Stimulated activated CD4-positive, alpha-beta T cell treated with anti-CD3 and anti-CD28 coated beads, Interleukin-12 subunit alpha, Interleukin-12 subunit beta, amount 100 ng/mL, for 48 hours (primary cell): ENCODE data around the gene HEBP2.
A peak's percentile ranks its signal among the peaks of the same experiment; 100 is the strongest.
"Not testable (repeated sequence)": the region's sequence is repeated elsewhere in the genome, so short reads cannot be mapped to it uniquely, and the experiment has no call there.

Experiments
- DNase-seq, 3 donors: peaks; one replicate each; pipeline ENCODE4 v3.0.0-alpha.2; 2020; ENCODE audit warnings: low read depth in 2 of 3, low spot score in 1 of 3

HEBP2 gene

DNA sequence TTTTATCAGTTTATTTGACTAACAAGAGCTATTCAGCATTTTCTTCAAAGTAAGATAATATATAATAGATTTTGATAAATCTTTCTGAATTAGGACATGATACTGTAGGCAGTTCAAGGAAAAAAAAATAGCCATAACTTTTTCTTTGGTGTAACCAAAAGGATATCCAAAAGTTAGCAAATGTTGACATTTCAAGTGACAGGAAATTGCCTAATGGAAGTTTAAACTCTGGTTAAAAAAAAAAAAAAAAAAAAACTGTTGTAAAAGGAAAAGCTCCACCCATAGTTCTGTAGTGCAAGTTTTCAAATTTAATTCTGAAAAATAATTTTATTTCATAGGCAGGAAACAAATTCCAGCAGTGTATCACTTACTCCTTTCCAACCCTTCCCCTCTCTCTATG lies 18.8 kb downstream of the HEBP2 start:
- DNase-seq, result no peak

DNA sequence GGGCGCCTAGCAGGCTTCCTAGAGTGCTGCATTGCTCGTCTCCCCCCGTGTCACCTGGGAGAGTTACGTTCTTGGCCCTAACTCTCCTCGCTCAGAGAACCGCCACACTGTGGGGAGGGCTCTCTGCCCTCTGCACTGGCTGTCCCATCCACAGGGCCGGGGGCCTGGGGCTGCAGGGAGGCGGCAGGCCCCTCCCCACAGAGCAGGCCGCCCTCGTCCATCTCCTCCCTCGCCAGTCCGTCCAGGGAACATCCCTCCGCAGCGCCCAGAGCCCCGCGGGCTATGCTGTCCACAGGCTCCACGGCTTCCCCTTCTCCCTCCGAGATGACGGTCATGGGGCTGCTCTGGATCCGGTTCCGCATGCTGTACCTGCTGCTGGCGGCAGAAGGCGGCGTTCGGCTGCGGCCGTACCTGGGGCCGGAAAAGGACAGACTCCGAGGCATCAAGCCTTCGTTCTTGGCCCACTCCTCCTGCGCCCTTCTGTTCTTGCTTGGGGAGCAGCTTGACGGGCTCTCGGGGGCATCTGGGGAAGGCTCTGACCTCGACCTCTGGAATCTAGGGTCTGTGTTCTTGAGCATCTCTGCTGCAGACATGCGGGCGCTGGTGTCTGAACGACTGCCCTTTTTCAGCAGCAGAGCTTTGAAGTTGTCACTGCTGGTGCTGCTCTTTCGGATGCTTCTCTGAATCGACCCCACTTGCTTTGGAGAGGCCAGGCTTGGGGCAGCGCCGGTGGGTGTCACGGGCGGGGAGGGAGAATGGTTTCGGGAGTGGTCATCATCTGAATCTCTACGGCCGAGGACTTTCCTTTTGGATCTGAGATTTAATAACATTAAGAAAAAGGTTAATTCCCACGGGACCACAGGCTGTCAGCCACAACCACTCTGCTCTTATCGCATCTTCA lies 20.2 kb downstream of the HEBP2 start:
- no peak for DNase-seq

DNA sequence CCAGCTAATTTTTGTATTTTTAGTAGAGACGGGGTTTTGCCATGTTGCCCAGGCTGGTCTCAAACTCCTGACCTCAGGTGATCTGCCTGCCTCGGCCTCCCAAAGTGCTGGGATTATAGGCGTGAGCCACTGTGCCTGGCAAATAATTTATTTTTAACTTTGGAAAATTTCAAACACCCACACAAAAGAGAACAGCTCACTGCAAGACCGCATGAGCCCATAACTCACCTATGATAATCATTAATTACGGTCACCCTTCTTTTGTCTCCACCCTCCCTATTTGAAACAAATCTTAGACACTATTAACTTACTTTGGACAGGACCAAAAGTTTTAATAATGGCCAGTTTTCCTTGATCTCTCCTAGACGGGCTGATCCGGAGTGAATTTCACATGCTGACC lies 21.2 kb downstream of the HEBP2 start:
- not testable (repeated sequence) for DNase-seq

DNA sequence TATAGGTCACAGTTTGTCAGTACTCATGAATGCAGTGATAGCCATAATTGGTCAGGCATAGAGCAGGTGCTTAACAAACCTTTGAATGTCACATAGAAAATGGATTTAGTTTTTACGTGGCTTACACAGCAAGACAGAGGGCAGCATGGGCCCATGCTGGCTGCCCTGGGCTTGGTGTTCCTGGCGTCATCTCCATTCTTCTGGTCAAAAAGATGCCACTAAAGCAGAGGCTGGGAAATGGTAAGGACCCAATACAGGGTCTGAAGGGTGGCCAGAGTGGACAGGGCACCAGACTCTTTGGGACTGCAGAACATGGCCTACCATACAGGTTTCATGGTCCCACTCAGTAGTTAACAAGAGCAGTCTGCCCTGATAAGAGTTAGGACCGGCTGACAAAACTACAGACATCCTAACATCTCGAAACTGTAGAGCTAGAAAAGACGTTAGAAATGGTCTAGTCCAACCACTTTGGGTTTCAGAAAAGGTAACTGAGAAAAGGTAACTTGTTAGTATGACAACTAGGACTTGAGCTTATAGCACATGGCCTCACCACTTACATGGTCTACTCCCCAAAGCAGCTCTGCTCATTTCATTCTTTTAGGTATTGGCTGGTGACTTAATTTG lies 22.6 kb downstream of the HEBP2 start:
- no peak for DNase-seq

DNA sequence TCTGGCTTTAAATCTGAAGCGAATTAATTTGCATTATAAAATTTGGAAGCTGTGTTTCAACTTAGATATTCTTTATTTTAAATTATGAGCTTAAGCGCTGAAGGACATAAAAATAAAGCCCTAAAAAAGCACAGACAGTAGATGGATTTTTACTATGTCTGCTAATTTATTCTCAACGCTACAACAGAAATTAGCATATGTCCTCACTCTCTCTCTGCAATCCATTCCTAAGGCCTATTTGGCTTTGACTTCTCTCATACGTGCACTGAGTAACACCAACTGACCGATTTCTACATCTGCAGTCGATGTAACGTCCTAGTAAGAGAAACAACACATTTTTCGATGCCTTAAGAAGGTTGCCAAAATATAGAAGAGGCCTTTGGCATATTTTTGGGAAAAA lies 23.7 kb downstream of the HEBP2 start:
- no peak for DNase-seq

DNA sequence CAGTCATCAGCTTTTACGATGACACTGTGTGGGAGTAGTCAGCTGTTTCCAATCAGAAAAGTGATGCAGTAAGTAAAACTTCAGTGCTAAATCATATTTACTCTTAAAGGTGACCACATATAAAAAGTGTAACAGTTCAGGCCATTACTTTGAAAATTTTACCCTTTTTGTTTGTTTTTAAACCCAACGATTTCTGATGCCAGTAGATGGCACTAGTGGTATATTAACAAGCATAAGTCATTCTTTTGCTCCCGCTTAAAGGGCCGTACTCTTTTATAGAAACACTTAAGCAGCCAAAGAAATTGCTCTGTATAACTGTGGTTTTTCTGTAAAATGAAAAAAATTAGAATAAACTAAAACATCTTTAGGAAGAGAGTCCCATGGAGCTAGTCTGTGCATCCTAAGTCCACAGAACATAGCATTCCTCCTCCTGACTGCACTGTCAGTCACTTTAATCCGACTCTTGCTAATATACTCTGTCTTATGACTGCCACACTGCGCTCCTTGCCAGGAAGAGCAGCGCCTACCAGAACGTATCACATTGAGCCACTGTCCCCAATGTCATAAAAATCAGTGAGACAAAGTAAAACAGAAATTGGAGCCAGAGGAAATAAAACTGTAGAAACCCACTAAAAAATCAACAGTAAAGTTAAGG lies 25.0 kb downstream of the HEBP2 start:
- DNase-seq, result peak in 1 of 3 donors; percentile 40

DNA sequence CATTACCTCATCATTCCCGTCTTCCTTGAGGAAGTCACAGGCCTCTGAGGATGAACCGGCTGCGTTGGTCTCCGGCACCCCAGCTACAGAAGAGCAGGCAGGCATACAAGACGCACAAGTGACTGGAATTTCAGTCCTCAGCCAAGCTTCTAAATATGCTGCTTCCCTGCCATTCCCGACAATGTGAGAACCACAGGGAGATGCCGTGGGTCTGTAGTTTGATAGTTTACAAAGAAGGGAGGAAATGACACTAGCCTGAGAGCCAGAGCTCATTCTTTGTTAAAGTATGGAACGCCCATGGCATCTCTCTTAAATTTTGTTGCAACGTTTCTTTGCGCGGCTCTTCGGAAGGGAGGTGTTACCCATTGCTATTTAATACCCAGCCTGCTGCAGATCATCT lies 25.7 kb downstream of the HEBP2 start:
- no peak for DNase-seq

DNA sequence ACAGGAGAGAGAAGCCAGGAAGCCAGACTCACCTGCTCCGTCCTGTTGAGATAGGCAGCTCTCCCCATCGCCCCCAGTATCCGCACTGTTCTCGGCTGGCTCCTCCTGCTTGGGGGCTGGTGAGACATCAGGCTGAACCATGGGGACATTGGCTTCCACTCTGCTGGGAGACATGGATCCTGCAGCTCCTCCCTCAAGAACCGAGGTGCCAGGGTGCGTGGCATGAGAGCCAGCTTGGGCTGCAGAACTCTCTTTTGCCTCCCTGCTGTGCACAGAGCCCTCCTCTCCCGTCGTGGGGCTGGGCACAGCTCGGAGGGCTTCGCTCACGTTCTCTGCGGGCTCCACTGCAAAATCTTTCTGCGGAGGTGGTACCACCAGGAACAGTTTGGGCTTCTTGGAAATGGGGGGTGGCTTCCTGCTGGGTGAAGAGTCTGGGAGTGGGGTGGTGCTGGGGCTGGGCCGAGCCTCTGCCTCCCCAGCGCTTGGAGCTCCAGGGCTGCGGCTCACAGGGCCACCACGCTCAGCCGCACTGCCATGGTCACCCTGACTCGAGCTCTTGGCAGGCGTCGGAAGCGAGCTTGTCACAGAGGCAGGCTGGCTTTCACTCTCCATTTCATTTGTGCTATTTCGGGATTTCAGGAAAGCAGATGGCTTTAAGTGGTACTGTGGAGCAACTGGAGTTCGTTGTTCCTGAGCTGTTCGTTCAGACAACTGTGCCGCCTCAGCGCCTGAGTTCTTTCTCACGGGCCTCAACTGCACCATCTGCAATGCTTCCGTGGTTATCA lies 26.5 kb downstream of the HEBP2 start:
- DNase-seq, result no peak

DNA sequence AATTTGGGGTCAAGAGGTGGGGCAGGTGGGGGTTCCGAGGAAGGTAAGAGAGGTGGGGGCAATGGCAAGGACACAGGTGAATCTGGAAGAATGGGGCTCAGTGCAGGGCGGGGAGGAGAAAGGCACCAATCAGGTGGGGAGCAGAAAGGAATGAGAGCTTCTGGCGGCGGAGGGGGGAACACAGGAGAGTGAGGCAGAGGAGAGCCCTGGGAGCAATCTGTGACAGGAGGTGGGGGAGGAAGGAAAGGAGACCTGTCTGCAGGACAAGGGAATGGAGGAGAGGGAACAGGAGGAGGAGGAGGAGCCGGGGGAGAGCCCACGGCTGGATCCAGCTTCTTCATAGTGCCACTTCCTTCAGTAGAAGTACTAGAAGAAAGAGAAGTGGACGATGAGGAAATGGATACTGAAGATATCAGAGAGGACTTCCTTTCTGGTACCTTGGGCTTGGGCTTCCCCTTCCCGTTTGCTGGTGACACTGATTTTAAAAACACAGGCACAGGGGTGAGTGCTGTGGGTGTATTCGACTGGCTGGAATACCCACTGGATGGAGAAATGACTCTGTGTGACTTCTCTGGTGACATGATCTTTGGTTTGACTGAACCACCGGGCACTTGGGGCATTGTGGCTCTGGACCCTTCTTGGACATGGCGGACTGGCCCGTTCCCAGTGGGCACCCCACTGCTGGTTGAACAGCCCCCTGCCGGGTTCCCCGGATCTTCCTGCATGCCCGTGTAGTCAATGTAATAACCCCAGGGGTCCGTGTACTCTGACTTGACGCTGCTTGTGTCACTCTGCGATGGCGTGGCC lies 27.4 kb downstream of the HEBP2 start:
- no peak for DNase-seq

DNA sequence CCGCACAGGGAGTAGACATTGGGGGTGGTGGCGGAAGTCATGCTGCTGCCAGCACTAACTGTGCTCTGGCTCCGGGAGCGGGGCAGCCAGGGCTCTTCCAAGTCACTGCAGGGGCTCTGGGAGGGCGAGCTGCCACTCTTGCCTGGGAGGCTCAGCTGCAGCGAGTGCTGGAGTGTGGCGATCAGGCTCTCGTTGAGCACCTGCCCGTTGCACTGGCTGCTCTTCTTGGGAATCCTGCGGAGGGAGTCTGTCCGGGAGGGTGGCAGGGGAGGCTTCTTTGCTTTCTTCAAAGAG lies 28.0 kb downstream of the HEBP2 start:
- no peak for DNase-seq

DNA sequence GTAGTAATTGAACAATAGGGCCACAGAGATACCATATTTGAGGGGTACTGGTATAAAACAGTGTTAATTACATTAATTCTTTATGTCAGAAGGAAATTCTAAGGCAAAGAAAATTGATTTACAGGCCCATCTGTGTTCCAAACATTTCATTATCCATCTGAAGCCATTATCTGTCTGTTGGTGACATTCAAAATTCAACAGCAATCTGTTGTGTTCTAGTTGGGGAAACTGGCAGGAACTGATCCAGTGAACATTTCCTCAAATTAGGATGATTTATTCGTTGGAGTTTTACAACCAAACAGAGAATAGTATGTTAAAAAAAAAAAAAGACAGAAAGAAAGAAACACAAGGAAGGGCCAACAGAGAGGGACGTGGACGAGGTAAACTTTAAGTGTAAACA lies 30.1 kb downstream of the HEBP2 start:
- DNase-seq, result no peak

DNA sequence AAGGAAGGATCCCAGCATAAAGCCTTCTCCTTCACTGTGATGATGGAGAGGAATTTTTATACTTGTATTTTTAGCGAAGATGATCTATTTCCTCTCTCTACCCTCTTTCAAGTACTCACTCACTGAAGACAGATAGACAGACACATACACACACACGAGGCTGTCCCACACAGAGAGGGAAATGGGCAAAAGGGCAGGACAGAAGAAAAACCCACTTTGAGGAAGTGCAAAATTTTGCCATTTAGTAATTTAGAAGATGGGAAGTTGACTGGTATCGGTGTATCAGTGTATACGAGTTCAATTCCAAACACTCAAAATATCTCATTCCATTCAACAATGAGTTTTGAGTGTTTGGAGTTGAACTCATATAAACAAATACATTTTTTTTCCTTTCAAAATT lies 30.9 kb downstream of the HEBP2 start:
- DNase-seq, result no peak

DNA sequence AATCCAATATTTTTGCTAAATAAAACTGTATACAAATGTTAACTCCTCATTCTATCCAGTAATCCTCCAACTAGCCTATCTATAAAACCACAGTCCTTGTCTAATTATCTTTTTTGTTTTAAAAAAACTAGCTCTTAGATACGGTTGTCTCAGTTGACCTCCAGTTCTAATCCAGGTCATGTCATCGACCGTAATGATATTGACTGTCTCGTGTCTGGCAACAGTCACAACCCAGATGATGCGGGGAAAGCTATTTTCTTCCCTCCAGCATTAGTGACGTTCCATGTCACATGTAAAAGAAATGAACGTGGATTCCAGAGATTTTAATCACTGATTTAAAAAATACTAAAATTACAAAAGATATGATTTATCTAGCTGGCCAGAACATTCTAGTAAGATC lies 35.5 kb downstream of the HEBP2 start:
- DNase-seq, result no peak

DNA sequence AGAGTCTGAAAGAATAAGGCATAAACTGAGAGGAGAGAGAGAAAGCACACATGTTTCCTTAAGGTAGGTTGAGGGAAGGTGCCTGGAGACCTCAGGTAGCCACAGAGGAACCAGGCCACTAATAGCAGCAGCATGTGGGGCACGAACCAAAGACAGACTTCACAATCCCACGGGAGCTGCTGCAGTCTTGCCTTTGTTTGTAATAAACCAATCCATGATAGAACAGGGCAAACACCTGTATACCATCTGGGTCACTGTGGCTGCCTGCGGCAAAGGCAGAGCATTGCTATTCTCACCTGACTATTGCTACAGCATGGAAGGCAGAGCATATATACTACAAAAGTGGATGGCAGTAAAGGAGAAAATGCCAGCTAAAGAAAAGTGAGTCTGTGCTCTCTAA lies 36.3 kb downstream of the HEBP2 start:
- no peak for DNase-seq

DNA sequence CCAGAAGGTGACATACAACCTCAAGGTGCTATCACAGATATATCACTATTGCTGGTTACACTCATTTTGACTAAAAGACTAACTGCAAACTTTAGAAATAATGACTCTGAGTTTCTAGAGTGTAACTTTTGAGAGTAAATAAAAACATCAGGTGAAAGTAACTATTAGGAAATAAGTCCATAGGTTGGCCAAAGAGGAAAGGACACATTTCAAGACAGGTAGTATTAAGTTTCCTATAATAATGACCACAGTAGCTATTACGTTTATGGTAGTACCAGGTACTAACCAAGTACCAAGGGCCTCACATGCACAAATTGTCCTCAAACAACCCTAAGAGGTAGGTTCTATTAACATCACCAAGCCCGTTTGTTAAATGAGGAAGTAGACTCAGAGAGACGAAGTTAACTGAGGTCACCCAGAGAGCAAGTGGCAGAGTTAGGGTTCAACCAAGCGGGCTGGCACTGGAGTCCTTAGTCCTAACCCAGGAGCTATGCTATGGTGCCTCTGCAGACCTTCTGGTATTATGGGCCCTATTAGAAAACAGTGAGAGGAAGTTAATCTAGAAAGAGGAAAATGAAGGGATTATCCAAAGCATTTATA lies 36.8 kb downstream of the HEBP2 start:
- DNase-seq, result no peak

DNA sequence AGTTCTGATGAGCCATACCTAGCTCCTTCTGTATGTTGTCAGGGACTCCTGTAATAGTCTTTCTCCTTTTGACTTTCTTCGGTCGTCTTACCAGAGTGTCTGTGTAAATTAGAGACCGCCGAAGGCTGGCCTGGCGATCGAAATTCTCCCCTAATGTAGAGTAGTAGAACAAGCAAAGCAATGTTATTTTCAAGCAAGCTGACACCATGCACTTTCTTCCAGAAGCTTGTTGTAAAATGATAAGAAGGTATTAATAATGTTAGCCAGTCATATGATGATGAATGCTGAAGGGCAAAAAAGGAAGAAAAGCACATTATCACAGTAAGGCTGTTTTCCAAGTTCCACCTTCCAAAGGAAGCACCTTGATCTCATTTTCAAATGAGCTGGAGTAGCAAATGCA lies 37.9 kb downstream of the HEBP2 start:
- DNase-seq, result no peak

DNA sequence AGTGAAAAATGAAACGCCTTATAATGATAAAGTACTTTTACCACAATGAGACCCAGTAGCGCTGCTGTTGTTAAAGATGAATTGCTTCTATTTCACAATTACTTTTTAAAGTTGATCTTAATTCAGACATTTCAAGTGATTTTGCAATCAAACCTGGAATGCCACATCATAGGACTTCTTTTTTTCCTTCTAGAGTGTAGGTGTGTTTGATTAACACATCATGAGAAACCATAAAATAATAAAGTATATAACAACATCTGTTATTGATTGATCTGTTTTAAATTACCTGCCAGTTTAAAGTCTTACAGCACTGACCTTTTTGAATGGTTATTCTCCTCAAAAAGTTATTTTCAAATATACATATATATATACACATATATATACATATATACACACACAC lies 38.6 kb downstream of the HEBP2 start:
- DNase-seq, result no peak

DNA sequence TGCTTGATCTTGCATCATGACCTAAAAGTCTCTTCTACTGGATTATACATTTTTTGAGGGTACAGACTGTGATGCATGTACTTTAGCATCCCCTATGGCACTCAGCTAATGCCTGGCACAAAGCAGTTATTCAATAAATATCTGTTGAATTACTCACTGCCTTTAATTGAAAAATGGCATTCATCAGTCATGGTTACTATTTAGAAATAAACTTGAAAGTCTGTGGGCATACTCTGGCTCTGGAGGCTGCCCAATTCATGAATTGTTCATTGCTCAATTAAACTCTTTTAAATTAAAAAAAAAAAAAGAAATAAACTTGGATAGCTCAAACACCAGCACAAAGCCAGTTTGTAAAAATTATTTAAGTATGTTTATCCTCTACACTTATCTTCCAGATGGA lies 40.0 kb downstream of the HEBP2 start:
- no peak for DNase-seq

DNA sequence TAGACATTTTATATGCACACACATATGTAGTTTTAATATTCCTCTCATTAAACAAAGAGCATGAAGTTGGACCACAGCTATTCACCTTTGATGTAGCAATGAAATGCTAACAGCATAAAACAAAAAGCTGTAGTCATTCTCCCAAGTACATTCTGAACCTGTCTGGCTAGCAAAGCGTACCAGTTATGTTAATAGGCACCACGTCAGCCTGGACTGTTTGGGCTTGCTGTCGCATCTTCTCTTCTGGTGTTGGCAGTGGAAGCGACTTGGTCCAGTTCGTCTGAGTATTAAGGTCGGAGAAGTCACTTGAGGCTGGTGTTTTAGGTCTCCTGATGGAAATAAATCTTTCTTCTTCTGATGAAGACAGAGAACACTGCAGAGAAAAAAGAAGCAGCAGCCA lies 42.8 kb downstream of the HEBP2 start:
- DNase-seq, result no peak

DNA sequence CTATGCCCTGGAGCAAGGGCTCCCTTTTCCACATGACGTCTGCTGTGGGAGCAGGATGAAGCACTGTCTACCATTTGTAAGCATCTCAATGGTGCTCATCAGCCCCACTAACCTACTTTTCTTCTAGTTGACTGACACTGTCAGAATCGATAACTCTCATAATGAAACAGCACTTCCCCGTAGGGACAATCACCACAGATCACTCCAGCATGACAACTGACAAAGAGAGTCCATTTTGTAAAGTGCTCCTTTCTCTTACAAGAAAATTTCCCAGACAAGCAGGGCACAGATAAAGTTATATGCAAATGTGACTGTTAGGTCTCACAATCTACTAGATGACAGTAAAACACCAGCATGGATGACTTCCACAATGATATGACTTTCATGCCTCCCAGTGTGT lies 46.4 kb downstream of the HEBP2 start:
- DNase-seq, result no peak

DNA sequence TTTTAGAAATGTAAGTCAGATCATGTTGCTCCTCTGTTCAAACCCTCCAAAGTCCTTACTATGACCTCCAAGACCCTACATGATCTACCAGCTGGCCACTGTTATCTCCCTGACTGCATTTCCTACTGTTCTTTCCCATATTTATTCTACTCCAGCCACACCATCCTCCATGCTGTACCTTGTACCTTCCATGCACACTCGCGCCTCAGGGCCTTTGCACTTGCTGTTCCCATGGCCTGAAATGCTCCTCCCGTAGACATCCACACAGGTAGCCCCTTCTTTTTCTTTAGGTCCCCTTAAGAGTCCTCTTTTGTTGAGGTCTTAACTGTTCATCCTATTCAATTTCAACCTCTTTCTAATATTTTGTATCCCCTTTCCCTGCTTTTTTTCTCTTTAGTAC lies 47.0 kb downstream of the HEBP2 start:
- no peak for DNase-seq
